PC-9 (cell line): ENCODE results near the gene PCNA. TPM values are rescaled to one million over a fixed set of nuclear protein-coding genes. Genes with fewer than 3 reads are reported as not detected.

Source experiments
- BruUV-seq: library from RNA; stranded (reverse); fragments of 400-500 nt; replicated peaks from 2 replicates; lab custom pipeline; 2021; lab: Mats Ljungman, UMichigan
- CTCF ChIA-PET: fragments of 300-600 bp; sonication (Branson Sonifier 250); formaldehyde crosslinking; loops from one replicate; lab custom pipeline; 2022; ENCODE audit warnings: antibody characterized with exemption; lab: Charles Lee
- POLR2A ChIA-PET: fragments of 300-600 bp; sonication (Branson Sonifier 250); formaldehyde crosslinking; loops from one replicate; lab custom pipeline; 2022; ENCODE audit warnings: antibody characterized with exemption; ENCODE audit not compliant: unreplicated experiment; lab: Charles Lee
- DNase-seq, 2 experiments: peaks; one replicate each; pipeline versions ENCODE4 v3.0.0 to v3.0.0-alpha.2; 2015 to 2022; ENCODE audit warnings: mixed read lengths in 1 of 2
- H2AFZ ChIP-seq: fragments of 200-600 bp; sonication (generic); 2 replicates; pipeline ENCODE4 v1.8.1; 2017; ENCODE audit warnings: antibody characterized with exemption
- H3F3A ChIP-seq: fragments of 200-600 bp; sonication (generic); 2 replicates; pipeline ENCODE4 v1.8.1; 2017; ENCODE audit warnings: antibody characterized with exemption, mild to moderate bottlenecking, low read depth; ENCODE audit not compliant: insufficient read depth
- H3K27ac ChIP-seq: fragments of 200-600 bp; sonication (generic); 2 replicates; pipeline ENCODE4 v1.6.1; 2016; ENCODE audit warnings: mixed run types
- H3K27me3 ChIP-seq: fragments of 200-600 bp; sonication (generic); 2 replicates; pipeline ENCODE4 v1.6.1; 2016; ENCODE audit warnings: low read depth, mixed run types; ENCODE audit not compliant: insufficient read depth
- H3K36me3 ChIP-seq: fragments of 200-600 bp; sonication (generic); 2 replicates; pipeline ENCODE4 v1.6.1; 2016; ENCODE audit warnings: low read depth, mixed run types
- H3K4me1 ChIP-seq: fragments of 200-600 bp; sonication (generic); replicated peaks from 2 replicates; pipeline ENCODE4 v1.6.1; 2016; ENCODE audit warnings: mixed run types; ENCODE audit not compliant: insufficient read depth
- H3K4me2 ChIP-seq: fragments of 200-600 bp; sonication (generic); 2 replicates; pipeline ENCODE4 v1.6.1; 2017; ENCODE audit warnings: mixed run types
- H3K4me3 ChIP-seq: fragments of 200-600 bp; sonication (generic); 2 replicates; pipeline ENCODE4 v1.6.1; 2016; ENCODE audit warnings: mixed run types
- H3K79me2 ChIP-seq: fragments of 200-600 bp; sonication (generic); 2 replicates; pipeline ENCODE4 v1.6.1; 2017; ENCODE audit warnings: low read depth, mixed run types
- H3K9me2 ChIP-seq: fragments of 200-600 bp; sonication (generic); 2 replicates; pipeline ENCODE4 v1.8.1; 2017; ENCODE audit warnings: mild to moderate bottlenecking; ENCODE audit not compliant: insufficient read depth
- H3K9me3 ChIP-seq: fragments of 200-600 bp; sonication (generic); 2 replicates; pipeline ENCODE4 v1.8.1; 2016; ENCODE audit warnings: low read depth; ENCODE audit not compliant: insufficient read depth
- H4K20me1 ChIP-seq: fragments of 200-600 bp; sonication (generic); 2 replicates; pipeline ENCODE4 v1.8.1; 2017; ENCODE audit not compliant: insufficient read depth
- EZH2 ChIP-seq: fragments of 200-600 bp; sonication (generic); IDR thresholded peaks from 2 replicates; pipeline ENCODE4 v1.8.0; 2017; ENCODE audit warnings: antibody characterized with exemption, low read depth
- intact Hi-C: fragments of 100-400 bp; cut with micrococcal nuclease; formaldehyde crosslinking; loops from one replicate; pipeline ENCODE4 v1.10.0; 2022; ENCODE audit not compliant: unreplicated experiment
- total RNA-seq: library from RNA; stranded (reverse); gene quantifications from 2 replicates; pipeline ENCODE4 v1.2.3, GENCODE V29; 2021
- TF ChIP-seq, protein P1 (sequence below): fragments of 200-600 bp; sonication (generic); conservative IDR thresholded peaks from 2 replicates; pipeline ENCODE4 v1.6.1; 2017; ENCODE audit warnings: mixed run types, antibody characterized with exemption, mild to moderate bottlenecking, moderate library complexity

The PCNA gene
- total RNA-seq, 1 experiment from 2014 or later: 207 TPM

DNA sequence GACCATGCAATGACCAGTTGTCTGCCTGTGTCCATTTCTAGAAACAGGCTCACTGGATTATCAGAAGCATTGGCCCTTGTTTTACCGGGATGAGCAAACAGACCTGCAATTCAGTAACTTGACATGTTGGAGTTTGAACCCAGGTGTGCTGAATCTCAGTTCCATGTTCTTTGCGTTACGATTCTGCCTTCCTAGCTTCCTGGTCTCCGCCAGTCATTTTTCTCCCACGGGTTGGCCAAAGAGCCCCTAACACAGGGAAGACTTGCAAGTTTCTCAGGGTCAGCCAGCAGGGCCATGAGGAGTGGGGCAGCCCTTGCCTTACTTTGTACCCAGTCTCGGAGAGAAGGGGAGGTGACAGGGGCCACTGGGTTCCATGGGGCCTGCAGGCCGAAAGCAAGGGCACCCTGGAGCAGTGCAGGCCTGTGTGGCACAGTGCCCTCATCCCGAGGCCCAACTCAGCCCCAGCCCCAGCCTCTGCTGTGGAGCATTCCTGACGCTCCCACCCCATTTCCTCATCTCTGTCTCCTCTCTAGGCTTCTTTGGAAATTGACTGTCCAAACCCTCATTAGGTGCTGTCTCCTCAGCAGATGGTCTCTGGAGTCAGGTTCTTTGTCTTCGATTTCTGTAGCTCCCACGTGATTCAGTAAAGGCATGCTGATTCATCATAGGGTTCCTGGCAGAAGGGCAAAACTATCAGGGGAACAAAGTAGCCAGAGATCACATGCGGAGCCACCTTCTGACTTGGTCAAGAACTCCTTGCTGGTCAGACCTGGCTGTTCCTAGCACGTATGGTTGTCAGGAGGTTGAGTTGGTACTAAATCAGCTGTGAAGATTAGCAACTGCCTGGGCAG lies 30.7 kb upstream of the PCNA start:
- Histone ChIP-seq H2AFZ (no peak overlapping the region), H3K9me2 (no peaks in the 10 kb centered on the region), H3K9me3 (no peaks in the 10 kb centered on the region), H3K4me2 (no peak overlapping the region), H3K4me3 (no peak overlapping the region), H3K36me3 (no peaks in the 10 kb centered on the region), H3K4me1 (peaks cover 43% of the 10 kb centered on the region), H3K27ac (peak overlapping the region; percentile 98), H3K79me2 (peaks cover 87% of the 10 kb centered on the region), H4K20me1 (no peaks in the 10 kb centered on the region), H3K27me3 (no peaks in the 10 kb centered on the region), H3F3A (peaks cover 34% of the 10 kb centered on the region)
- TF ChIP-seq, protein P1, sequence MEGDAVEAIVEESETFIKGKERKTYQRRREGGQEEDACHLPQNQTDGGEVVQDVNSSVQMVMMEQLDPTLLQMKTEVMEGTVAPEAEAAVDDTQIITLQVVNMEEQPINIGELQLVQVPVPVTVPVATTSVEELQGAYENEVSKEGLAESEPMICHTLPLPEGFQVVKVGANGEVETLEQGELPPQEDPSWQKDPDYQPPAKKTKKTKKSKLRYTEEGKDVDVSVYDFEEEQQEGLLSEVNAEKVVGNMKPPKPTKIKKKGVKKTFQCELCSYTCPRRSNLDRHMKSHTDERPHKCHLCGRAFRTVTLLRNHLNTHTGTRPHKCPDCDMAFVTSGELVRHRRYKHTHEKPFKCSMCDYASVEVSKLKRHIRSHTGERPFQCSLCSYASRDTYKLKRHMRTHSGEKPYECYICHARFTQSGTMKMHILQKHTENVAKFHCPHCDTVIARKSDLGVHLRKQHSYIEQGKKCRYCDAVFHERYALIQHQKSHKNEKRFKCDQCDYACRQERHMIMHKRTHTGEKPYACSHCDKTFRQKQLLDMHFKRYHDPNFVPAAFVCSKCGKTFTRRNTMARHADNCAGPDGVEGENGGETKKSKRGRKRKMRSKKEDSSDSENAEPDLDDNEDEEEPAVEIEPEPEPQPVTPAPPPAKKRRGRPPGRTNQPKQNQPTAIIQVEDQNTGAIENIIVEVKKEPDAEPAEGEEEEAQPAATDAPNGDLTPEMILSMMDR: no peak
- TF ChIP-seq EZH2: no peak
- CTCF ChIA-PET: interaction anchor here (1.0 kb wide), 1 partner anchor 24 kb away, joined by 4 read pairs; the partner anchor contains the start of gene CDS2
- BruUV-seq: no TSS peak
- DNase-seq: no peak
- intact Hi-C loops: no loop called here
- POLR2A ChIA-PET: no interaction called here

DNA sequence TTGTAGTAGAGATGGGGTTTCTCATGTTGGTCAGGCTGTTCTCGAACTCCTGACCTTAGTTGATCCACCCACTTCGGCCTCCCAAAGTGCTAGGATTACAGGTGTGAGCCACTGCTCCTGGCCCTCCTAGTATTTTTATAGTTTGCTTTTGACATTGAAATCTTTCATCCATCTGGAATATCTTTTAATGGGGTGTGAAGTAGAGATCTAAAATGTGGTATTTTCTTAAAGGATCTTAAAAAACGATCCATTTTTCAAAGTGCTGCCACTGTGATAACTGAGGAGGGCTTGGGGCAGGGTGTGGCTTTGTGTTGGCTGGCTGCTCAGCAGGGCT lies 30.1 kb upstream of the PCNA start:
- Histone ChIP-seq H3F3A (peaks cover 30% of the 10 kb centered on the region), H3K36me3 (no peaks in the 10 kb centered on the region), H3K4me3 (no peak overlapping the region), H3K4me2 (no peak overlapping the region), H3K9me2 (no peaks in the 10 kb centered on the region), H4K20me1 (no peaks in the 10 kb centered on the region), H3K79me2 (peaks cover 84% of the 10 kb centered on the region), H2AFZ (no peak overlapping the region), H3K27me3 (no peaks in the 10 kb centered on the region), H3K4me1 (peaks cover 37% of the 10 kb centered on the region), H3K27ac (peak overlapping the region; percentile 98; the same call in 1 of the 2 replicates), H3K9me3 (no peaks in the 10 kb centered on the region)
- ChIA-PET POLR2A (no interaction called here), CTCF (no interaction called here)
- TF ChIP-seq, protein P1: no peak
- TF ChIP-seq EZH2: no peak
- no TSS peak for BruUV-seq
- DNase-seq: no peak
- intact Hi-C loops: no loop called here

DNA sequence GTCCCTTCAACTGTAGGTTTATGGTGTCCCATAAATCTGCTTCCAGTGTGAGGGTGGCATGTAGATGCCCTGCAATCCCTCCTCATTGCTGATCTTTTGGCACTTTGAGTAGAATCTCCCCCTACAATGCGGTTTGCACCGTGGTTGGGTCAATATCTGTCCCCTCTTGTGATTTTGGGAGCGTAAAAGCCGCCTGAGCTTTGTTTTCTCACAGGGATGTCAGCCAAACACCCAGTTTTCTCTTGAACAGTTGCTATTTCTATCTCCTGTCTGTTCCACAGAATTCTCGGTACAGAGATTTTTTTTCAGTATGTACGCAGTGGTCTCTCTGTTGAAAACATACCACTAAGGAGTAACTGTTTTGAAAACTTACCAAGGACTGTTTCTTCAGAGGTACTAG lies 28.8 kb upstream of the PCNA start:
- no peak for TF ChIP-seq EZH2
- TF ChIP-seq, protein P1: no peak
- Histone ChIP-seq H3K4me3 (no peak overlapping the region), H3K27ac (no peak overlapping the region), H4K20me1 (no peaks in the 10 kb centered on the region), H3K27me3 (no peaks in the 10 kb centered on the region), H3K9me3 (no peaks in the 10 kb centered on the region), H2AFZ (no peak overlapping the region), H3K9me2 (no peaks in the 10 kb centered on the region), H3K79me2 (peaks cover 76% of the 10 kb centered on the region), H3K36me3 (no peaks in the 10 kb centered on the region), H3K4me1 (peaks cover 27% of the 10 kb centered on the region), H3K4me2 (no peak overlapping the region), H3F3A (peaks cover 19% of the 10 kb centered on the region)
- intact Hi-C loops: no loop called here
- DNase-seq: no peak
- BruUV-seq: no TSS peak
- POLR2A ChIA-PET: no interaction called here
- CTCF ChIA-PET: interaction anchor here (1.0 kb wide), 1 partner anchor 22 kb away, joined by 6 read pairs; the partner anchor contains the start of gene CDS2
